Activated naive CD4-positive, alpha-beta T cell treated with anti-CD3 and anti-CD28 coated beads, Interleukin-2, amount 50 U/mL, for 72 hours (primary cell): ENCODE data around the gene TXNDC5. TPM values are rescaled to one million over a fixed set of nuclear protein-coding genes. Genes with fewer than 3 reads are reported as not detected.

Experiments
- ATAC-seq, 2 donors: fragments of 150-1000 bp; cut with Tn5 transposase; 2 replicates each; pipeline ENCODE4 v1.10.0; 2021; ENCODE audit warnings: mild to moderate bottlenecking in 2 of 2, moderate library complexity in 2 of 2
- DNase-seq, 2 donors: peaks; one replicate each; pipeline ENCODE4 v3.0.0; 2021 to 2022; ENCODE audit warnings: low spot score in 2 of 2
- H3K27ac Mint-ChIP-seq, 2 donors: one replicate each; pipeline ENCODE4 v1.8.0; 2022; ENCODE audit warnings: mild to moderate bottlenecking in 2 of 2, mixed read lengths in 2 of 2
- H3K36me3 Mint-ChIP-seq, 2 donors: one replicate each; pipeline ENCODE4 v1.8.0; 2022; ENCODE audit warnings: mixed read lengths in 2 of 2
- H3K9me3 Mint-ChIP-seq, 2 donors: one replicate each; pipeline ENCODE4 v1.8.0; 2022; ENCODE audit warnings: mixed read lengths in 2 of 2
- total RNA-seq, 2 donors: library from RNA; stranded (reverse); gene quantifications; one replicate each; pipeline ENCODE4 v1.2.3, GENCODE V29; 2022

TXNDC5 gene
- total RNA-seq, 2 donors from 2014 or later, result 41.0 to 77.9 TPM

GRCh38 chr6:7919871-7920270 lies 9.3 kb upstream of the TXNDC5 start:
- DNase-seq (no peak), ATAC-seq (peak; percentile 56 to 82)
- H3K27ac Mint-ChIP-seq, result no peak overlapping the region
- H3K36me3 Mint-ChIP-seq, result peaks cover 6 to 14% of the 10 kb centered on the region in 2 donors
- H3K9me3 Mint-ChIP-seq, result peaks cover under 1 to 9% of the 10 kb centered on the region in 2 donors

- Mint-ChIP-seq H3K36me3 (no peaks in the 10 kb centered on the region), H3K9me3 (no peaks in the 10 kb centered on the region), H3K27ac (no peak overlapping the region)
- DNase-seq (no peak), ATAC-seq (no peak)
Observed at GRCh38 chr6:7918403-7918802, 7.8 kb upstream of the TXNDC5 start.

DNA sequence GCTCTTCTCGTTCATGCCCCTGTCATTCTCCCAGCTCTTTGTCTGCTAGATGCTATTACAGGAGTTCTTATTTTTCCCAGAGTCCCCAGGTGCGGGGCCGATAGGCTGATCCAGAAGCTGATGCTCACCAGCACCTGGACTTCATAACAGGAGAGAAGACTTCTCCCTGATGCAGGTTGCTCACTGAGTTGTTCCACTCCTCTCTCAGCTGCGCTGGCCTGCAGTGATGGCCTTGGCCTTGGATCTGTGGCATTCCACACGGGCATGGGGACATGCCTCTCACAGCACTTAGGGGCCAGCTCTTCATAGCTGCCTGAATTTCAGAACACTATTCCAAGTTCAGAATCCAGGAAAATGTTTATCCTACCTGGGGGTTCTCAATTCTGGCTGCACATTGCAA lies 7.1 kb upstream of the TXNDC5 start:
- Mint-ChIP-seq H3K36me3 (no peaks in the 10 kb centered on the region), H3K9me3 (no peaks in the 10 kb centered on the region), H3K27ac (no peak overlapping the region)
- ATAC-seq (no peak), DNase-seq (no peak)

- DNase-seq (no peak), ATAC-seq (no peak)
- H3K9me3 Mint-ChIP-seq, result no peaks in the 10 kb centered on the region
- no peaks in the 10 kb centered on the region for H3K36me3 Mint-ChIP-seq
- H3K27ac Mint-ChIP-seq, result no peak overlapping the region
Observed at GRCh38 chr6:7916959-7917358, 6.4 kb upstream of the TXNDC5 start.

DNA sequence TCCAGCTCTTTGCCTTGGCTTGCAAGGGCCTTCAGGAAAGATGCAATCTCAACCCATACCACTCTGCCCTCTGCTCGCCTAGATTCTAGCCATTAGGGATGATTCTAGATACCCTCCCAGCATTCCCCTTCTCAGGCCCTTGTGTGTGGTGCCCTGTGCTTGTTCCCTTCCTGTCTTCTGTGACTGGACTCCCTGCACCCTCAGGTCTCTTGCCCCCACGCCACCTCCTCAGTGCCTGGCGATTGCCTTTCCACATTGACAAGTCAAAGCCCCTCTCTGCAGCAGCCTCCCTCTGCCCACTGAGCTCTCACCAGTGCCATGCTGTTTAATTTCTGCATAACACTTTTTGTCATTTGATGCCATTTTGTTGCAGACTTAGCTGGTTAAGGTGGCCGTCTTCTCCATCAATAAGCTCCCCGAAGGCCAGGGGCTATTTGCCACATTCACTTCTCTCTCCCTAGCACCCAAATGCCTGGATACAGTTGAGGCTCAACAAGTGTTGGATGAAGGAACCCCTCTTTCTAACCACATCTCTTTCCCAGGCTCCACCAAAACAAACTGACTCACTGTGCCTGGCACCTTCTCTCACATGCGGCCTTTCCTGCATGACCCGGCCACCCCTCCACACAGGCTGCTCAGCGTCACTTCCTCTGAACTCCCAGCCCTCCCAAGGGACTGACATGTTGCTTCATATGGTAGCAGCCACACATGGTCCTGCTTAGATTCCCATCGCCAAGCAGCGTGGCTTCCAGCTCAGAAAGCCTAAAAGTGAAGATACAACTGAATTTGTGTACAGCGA lies 4.6 kb upstream of the TXNDC5 start:
- no peak overlapping the region for H3K27ac Mint-ChIP-seq
- H3K36me3 Mint-ChIP-seq, result no peaks in the 10 kb centered on the region
- ATAC-seq, result no peak
- no peak for DNase-seq
- no peaks in the 10 kb centered on the region for H3K9me3 Mint-ChIP-seq

GRCh38 chr6:7914311-7914710 lies 3.7 kb upstream of the TXNDC5 start:
- H3K27ac Mint-ChIP-seq, result no peak overlapping the region
- ATAC-seq, result no peak

GRCh38 chr6:7912736-7913517 lies 2.3 kb upstream of the TXNDC5 start:
- DNase-seq, result no peak
- Mint-ChIP-seq H3K27ac (no peak overlapping the region), H3K9me3 (no peaks in the 10 kb centered on the region), H3K36me3 (no peaks in the 10 kb centered on the region)
- ATAC-seq, result no peak

More at GRCh38 chr6:7914311-7914710, 3.7 kb upstream of the TXNDC5 start:
- Mint-ChIP-seq H3K9me3 (no peaks in the 10 kb centered on the region), H3K36me3 (no peaks in the 10 kb centered on the region)
- DNase-seq, result no peak

- Mint-ChIP-seq H3K9me3 (no peaks in the 10 kb centered on the region), H3K27ac (no peak overlapping the region), H3K36me3 (no peaks in the 10 kb centered on the region)
- ATAC-seq (no peak), DNase-seq (no peak)
Observed at GRCh38 chr6:7912024-7912423, 1.4 kb upstream of the TXNDC5 start.

- Mint-ChIP-seq H3K36me3 (no peaks in the 10 kb centered on the region), H3K27ac (no peak overlapping the region), H3K9me3 (no peaks in the 10 kb centered on the region)
- DNase-seq (no peak), ATAC-seq (no peak)
Observed at GRCh38 chr6:7911345-7911725, 747 bp upstream of the TXNDC5 start.

DNA sequence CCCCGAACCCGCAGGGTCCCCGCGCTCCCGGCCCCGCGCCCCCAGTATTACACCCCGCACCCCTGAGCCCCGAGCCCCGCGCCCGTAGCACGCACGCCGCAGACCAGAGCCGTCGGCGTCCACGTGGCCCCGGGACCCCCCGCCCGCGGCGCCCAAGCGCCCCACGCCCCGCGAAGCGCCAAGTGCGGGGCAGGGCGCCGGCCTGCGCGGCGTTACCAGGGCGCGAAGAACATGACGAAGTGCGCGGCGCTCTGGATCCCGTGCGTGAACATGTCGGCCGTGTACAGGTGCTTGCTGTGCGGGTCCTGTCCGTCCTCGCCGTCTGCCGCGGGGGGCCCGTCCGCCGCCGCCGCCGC lies 312 bp downstream of the TXNDC5 start:
- no peak overlapping the region for H3K27ac Mint-ChIP-seq
- peak; percentile 55 to 62 for ATAC-seq
- no peaks in the 10 kb centered on the region for H3K36me3 Mint-ChIP-seq
- DNase-seq, result no peak
- no peaks in the 10 kb centered on the region for H3K9me3 Mint-ChIP-seq

DNA sequence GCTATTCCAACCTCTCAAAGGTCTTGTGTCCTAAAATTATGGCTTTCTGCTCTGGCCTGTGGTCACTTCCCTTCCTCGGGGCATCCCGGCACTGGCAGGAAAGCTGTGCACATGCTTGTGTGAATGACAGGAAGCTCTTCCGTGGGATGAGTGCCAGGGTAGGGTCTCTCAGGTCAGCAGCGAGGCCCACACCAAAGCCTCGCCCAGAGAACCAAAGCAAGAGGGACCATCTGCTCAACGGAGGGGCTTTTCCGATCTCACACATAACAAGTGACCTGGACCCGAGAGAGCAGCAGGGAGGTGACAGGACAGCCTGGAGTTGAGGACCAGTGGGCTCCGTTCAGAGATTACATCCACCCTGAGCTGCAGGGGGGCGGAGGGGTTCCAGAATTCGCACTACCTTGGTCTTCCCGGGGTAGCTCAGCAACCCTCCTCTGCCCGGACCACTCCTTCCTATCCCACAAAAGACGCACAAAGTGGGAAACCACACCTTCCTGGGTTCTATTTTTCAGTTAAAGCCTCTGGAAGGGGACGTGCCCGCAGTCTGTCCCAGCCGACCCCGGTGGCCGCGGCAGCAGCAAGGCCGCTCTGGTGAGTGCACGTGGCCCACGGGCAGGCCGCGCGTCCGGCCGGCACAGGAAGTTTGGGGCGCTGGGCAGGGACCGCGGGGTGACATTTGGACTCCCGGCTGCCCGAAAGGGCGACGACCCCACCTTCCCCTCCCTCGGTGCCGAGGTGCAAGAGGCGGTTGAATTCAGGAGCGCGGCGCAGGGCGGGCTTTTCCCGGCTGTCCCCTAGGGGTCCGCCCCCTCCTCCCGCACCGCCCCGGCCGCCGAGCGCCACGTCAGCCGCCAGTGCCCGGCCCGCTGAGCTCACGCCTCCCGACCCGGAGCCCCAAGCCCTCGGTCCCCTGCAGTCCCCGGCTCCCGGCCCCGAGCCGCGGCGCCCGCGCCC lies 988 bp downstream of the TXNDC5 start:
- Mint-ChIP-seq H3K36me3 (peaks cover 0 to 7% of the 10 kb centered on the region in 2 donors), H3K27ac (peak overlapping the region; percentile 76 to 90), H3K9me3 (no peaks in the 10 kb centered on the region)
- DNase-seq (peak; percentile 55 to 76), ATAC-seq (peak; percentile 60 to 72)

GRCh38 chr6:7907159-7907558 lies 3.4 kb downstream of the TXNDC5 start:
- Mint-ChIP-seq H3K9me3 (no peaks in the 10 kb centered on the region), H3K27ac (no peak overlapping the region), H3K36me3 (peaks cover 0 to 16% of the 10 kb centered on the region in 2 donors)
- no peak for ATAC-seq
- DNase-seq, result no peak

DNA sequence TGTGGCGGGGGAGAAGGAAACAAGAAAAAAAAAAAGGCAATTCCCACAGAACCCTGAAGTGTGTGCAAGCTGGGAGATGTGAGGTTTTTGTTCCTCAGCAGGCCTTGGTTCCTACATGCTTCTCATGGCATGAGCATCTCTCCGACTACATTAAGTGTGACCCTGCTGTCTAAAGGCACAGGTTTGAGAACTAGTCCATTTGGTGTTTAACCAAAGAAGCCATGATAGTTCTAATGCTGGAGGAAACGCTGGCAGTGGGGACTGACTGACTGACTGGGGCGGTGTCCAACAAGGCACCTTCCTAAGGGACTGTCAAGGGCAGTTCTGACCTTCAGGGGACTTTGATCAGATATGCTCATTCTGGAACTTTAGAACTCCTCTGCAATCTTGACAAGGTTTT lies 3.8 kb downstream of the TXNDC5 start:
- Mint-ChIP-seq H3K27ac (no peak overlapping the region), H3K36me3 (peaks cover 3 to 20% of the 10 kb centered on the region in 2 donors), H3K9me3 (no peaks in the 10 kb centered on the region)
- ATAC-seq, result no peak
- DNase-seq, result no peak

- H3K27ac Mint-ChIP-seq, result no peak overlapping the region
- no peak for DNase-seq
Observed at GRCh38 chr6:7905416-7905815, 5.2 kb downstream of the TXNDC5 start.

GRCh38 chr6:7904654-7905319 lies 5.8 kb downstream of the TXNDC5 start:
- Mint-ChIP-seq H3K27ac (peak overlapping the region in 1 of 2 donors; percentile 70), H3K9me3 (no peaks in the 10 kb centered on the region), H3K36me3 (peaks cover 11 to 22% of the 10 kb centered on the region in 2 donors)
- ATAC-seq (no peak), DNase-seq (no peak)

More at GRCh38 chr6:7905416-7905815, 5.2 kb downstream of the TXNDC5 start:
- ATAC-seq, result no peak
- no peaks in the 10 kb centered on the region for H3K9me3 Mint-ChIP-seq
- peaks cover 11 to 22% of the 10 kb centered on the region in 2 donors for H3K36me3 Mint-ChIP-seq

DNA sequence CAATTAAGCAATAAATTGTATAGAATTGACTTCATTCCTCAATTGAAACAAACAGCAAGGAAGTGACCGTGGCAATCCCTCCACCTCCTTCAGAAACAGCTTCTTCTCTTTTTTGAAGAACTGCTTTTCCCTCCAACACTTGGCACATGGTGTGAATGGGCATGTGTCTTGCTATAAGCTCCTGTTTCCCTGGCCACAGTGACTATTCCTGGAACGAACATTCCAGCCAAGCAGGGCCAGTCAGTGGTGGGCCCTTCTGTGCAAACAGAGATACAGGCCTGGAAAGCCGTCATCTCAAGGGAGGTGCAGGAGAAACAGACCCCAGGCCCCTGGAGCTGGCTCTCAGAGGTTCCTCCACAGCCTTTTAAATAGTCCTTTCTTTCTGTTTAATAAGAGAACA lies 6.9 kb downstream of the TXNDC5 start:
- no peak for DNase-seq
- no peaks in the 10 kb centered on the region for H3K9me3 Mint-ChIP-seq
- no peak for ATAC-seq
- no peak overlapping the region for H3K27ac Mint-ChIP-seq
- H3K36me3 Mint-ChIP-seq, result peaks cover 14 to 25% of the 10 kb centered on the region in 2 donors
